ENCODE measurements around the gene KCTD6.

The KCTD6 gene

DNA sequence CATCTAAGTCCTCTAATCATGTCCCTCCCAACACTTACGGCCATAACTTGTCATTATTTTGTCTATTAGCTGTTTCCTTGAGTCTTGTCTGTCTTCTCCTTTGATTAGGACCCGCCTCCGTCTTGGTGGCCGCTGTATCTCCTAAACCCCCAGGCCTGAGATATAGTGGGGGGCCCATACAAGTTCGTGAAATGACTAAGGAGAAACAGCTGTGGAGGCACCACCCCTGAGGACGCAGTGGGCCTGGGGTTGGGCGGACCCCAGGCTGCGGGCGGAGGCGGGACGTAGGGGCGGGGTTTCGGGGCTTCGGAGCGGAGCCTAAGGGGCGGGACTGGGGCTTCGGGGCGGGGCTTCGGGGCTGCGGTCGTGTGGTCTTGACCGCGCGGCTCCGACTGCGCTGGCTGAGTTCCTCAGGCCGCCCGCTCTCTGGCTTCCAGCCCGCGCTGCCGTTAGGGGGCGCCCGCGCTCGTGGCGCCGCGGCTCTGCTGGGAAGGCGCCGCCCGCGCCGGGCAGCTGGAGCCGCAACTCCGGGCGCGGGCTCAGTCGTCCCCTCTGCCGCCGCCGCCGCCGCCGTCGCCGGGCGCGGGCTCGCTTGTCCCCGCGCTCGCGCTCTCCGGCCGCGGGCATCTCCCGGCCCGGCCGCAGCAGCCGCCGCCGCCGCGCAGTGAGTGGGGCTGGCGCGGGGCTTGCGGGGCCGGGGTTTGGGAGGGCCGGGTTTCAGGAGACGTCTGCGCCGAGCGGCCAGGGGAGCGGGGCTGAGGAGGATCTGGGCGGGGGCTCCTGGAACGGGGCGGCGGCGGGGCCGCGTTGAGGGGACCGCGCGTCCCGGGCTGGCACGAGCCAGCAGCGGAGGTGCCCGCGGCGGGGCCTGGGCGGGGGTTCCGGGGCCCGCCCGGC is at the start of gene KCTD6:
KCTD6 (plus strand) TSS at position 591 of the 897 bp plus-strand sequence. CDS start 6,660 bp downstream, outside the sequence.
- FAIRE-seq = no peak

DNA sequence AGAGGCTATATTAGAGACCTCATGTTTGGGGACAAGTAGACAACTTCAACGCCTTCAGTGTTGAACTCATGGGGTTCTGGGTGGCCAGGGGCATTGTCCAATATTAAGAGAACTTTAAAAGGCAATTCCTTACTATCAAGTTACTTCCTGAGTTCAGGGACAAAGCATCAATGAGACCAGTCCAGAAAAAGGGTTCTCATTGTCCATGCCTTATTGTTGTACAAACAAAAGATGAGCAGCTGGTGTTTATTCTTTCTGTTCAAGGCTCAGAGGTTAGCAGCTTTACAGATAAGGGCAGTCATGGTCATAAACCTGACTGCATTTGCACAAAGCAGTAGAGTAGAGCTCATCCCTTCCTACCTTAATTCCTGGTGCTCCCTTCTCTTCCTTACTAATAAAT is 39.7 kb upstream of the KCTD6 start:
- no peak for FAIRE-seq

DNA sequence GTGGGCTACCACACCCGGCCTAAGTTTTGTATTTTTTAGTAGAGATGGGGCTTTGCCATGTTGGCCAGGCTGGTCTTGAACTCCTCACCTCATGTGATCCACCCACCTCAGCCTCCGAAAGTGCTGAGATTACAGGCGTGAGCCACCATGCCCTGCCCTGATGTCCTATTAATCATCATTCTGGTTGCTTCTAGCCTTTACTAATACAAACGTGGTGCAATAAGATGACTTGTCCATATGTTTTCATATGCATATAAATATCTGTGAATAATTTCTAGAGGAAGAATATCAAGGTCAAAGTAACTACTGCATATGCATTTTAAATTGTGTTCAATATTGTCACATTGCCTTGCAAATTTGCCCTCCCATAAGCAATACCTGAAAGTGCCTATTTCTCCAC is 32.7 kb upstream of the KCTD6 start:
- no peak for FAIRE-seq

DNA sequence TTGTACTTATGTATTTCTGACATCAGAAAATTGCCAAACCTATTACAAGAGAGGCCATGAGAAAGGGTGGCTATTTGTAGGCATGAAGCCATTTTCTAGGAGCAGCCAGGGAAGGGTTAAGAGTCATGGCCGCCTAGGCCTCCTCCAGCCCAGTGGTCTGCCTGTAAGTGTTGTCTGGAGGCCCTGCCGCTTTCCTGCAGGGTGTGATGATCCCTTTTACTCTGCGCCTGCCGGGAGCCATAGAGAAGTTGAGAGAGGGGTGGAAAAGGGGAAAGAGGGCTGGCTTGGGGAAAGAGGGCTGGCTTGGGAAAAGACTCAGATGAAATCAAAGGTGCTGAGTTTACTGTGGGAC is 29.1 kb upstream of the KCTD6 start:
- no peak for FAIRE-seq

DNA sequence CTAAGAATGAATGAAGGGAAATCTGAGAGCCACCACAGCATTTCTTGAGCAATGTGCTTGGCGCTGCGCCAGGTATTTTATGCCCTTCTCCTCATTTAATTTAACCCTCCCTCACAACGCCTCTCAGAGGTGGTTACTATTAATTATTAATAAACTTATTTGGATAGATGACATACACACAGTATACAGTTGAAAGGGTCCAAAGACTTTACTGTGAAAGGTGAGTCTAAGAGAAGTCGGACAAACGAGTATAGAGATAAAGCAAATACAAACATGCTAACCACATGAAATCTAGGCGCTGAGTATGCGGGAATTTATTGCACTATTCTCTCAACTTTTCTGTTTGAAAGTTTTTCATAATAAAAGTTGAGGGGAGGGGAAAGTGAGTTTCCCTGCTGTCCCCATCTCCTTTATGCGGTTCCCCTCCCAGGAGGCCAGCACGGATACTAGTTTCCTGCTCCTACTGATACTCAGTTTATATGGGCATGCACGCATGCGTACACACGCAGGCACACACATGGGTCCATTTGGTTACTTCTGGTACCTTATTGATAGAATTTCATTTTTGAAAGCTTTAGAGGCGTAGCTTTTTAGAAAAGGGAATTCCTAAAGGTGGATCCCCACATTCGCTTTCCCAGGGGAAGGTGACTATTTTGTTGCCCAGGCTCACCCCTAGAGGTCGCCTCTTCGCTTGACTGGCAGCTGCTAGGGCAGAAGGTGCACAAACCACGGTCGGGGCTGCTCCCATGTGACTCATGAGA is 28.5 kb upstream of the KCTD6 start:
- FAIRE-seq = no peak

DNA sequence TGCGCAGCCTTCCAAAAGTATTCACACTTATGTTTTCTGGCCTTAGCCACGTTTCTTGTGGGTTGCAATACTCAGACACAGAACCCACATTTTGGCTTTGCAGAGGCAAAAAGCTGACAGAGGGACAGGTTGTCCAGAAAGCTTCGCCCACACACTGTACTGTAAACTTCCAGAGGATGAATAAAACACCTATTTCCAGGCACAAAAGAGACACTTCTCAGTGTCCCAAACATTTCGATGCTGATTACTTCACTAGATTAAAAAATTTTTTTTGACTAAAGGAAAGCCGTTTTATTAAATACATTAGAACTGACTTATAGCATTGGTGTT is 28.0 kb upstream of the KCTD6 start:
- FAIRE-seq = no peak

DNA sequence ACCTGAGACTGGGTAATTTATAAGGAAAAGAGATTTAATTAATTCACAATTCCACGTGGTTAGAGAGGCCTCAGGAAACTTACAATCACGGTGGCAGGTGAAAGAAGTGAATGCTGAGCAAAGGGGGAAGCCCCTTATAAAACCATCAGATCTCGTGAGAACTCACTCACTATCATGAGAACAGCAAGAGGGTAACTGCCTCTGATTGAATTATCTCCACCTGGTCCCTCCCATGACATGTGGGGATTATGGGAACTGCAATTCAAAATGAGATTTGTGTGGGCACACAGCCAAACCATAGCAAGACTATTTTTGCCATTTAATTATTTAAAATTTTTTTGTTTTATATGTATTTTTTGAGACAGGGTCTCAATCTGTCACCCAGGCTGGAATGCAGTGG is 27.0 kb upstream of the KCTD6 start:
- FAIRE-seq = no peak

DNA sequence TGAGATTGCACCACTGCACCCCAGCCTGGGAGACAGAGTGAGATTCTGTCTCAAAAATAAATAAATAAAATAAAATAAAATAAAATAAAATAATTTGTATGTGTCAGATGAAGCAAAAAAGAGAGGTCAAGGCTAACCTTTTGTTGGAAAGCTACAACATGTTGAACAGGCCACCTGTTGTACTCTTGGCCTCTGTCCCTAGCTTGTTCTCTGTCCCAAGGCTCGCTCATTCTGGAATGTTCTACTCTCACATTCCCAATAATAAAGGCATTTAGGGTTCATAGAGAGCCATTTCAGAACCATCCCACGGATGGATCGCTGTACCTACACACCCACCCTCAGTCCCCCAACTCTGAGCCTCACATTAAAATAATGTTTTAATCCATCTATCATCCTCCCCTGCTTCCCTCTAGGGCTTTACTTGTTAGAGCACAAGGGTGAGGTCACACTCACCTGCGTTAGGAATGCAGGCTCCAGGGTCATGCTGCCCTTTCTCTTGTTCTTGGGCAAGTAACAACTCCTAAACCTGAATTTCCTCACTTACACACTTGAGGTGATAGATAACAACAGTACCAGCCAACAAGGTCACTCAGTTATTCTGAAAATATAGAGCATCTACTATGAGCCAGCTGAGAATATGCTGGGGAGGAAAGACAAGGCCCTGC is 24.9 kb upstream of the KCTD6 start:
- no peak for FAIRE-seq

DNA sequence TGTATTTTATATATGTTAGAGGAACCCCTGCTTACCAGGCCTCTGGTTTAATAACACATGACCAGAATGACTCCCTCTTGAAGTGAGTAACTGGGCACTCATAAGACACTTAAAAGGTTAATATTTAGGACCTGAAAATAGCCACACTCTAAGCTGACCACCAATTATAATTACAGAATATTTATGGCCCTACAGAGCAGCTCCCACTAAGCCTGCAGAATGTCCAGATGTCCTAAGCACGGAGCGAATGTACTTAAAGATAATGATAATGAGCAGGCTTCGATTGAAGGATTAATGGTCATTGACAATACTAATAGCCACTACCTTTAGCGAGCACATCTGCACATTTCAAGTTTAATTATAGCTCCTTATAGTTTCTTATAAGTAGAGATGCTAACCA is 22.8 kb upstream of the KCTD6 start:
- FAIRE-seq = no peak

DNA sequence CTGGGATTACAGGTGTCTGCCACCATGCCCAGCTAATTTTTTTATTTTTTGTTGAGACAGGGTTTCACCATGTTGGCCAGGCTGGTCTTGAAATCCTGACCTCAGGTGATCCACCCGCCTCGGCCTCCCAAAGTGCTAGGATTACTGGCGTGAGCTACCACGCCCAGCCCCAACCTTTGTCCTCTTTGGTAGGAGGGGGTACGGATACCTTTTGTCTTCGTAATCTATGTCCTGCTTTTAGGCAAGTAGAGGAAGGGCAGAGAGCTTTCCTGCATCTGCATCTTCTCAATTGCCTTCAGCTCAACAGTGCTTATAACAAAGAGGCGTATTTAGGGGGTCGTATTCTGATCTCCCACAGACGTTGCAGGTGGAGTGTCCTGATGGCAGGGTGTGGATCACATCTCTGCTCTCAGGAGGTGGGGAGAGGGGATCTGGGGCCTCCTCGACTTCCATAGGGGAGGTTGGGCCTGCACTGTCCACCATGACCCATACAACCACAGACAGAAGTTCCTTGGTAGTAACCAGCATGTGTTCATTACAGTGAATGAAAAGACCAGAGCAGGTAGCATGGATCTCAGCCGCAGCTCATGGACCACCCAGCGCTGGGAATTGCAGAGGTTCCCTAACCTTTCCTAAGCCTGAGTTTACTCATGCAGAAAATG is 21.4 kb upstream of the KCTD6 start:
- FAIRE-seq = no peak

DNA sequence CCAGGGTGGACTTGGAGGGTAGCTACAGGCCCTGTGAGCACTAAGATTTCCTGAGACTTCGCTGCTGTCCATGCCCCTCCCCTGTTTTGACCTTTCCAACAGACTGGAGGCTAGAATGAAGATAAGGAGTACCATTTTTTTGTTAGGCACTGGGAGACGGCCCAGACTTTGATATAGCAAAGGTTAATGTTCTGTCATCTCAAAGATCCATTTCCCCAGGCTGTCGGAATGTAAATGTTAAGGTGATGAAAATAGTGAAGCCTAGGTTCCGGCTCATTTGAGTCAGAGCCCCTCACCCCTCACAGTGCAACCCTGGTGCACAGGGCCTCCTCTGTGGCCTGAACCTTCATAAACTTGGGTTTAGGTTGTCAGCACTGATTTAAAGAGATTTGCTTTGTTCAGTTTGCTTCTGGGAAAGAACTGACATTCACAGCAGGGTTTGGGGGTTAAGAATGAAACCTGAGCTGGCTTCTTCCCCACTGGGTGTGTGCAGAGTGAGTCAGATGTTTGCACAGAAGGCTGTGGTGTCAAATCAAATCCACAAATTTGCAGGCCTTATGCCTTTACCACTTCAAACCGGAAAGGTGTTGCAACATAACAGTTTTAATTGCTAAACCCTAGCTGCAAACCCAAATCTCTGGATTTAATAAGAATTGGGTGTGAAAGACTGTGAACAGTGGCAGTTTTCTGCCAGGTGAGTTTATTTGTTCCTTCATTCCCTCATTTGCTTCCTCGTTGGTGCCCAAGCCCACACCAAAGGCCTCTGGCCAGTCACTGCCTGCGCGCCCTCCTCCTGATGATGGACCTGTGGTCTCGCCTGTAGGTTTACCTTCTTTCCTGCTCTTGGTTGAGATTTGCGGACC is 20.6 kb upstream of the KCTD6 start:
- FAIRE-seq = no peak

DNA sequence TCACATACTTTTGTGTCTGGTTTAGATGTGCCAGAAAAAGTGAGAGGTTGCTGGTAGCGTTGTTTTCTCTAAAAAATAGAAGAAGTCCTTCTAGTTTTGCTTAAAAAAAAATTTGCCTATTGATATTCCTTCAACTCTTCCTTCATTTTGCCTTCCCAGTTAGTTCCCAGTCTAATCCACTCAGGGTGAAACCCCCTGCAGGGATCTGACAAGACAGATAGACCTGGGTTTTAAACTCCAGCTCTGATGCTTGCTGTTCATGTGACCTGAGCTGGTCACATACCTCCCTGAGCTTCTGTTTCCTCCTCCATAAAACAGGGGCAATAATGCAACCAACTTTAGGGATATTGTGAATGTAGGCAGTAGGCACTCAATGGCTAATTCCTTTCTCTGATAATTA is 18.6 kb upstream of the KCTD6 start:
- no peak for FAIRE-seq

DNA sequence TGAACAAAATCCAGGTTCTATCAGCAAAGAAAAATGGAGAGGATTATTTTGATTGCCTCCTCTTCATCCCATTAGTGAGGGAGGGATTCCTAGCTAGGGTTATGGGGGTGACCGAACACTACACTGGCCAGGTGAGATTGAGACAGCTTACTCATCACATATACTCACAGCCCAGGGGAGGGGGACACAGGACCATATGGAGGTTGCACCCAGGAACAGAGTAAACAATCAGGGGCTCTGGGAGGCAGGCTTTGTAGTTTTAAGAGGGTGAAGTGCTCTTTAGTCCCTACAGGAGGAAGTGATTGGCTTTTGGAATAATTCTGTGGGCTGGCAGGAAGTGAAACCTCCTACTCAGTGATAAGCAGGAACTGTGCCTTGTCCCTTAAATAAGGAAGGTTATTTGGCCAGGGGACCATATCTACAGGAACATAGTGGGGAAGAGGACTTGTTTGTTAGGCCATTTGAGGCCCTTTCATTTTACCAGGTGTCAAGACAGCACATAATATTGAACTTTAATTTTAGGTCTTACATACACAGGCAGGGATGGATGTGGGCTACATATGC is 17.5 kb upstream of the KCTD6 start:
- no peak for FAIRE-seq

DNA sequence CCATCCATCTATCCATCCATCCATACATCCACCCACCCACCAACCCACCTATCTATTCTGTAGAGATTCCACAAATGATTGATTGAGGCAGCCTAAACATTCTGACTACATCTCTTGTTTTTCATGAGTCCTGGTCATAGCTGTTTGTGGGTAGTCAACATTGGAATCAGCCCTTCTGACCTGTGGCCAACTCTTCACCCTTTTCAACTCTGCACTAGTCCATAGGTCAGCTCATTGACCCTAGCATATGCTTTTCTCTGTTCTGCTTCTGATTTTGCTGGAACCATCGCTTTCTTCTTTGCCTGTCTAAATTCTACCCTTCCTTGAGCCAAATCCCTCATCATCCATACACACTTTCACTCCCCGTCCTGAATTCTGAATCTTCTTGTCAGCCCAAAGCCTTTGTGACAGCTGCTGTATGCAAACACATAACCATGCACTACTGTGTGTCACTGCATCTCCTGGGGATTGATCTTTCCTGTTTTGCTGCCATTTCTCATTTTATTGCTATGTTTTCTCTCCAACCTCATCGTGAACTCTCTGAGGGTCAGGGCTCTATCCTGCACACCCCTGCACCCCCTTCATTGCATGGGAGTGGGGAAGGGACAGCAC is 16.8 kb upstream of the KCTD6 start:
- FAIRE-seq = no peak

DNA sequence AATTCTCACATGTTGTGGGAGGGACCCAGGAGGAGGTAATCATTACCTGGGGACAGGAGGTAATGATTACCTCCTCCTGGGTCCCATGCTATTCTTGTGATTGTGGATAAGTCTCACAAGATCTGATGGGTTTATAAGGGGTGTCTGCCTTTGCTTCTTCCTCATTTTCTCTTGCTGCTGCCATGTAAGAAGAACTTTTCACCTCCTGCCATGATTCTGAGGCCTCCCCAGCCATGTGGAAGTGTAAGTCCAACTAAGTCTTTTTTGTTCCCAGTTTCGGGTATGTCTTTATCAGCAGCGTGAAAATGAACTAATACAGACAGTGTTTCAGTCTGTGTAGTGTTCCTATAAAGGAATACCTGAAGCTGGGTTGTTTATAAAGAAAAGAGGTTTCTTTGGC is 13.1 kb upstream of the KCTD6 start:
- no peak for FAIRE-seq

DNA sequence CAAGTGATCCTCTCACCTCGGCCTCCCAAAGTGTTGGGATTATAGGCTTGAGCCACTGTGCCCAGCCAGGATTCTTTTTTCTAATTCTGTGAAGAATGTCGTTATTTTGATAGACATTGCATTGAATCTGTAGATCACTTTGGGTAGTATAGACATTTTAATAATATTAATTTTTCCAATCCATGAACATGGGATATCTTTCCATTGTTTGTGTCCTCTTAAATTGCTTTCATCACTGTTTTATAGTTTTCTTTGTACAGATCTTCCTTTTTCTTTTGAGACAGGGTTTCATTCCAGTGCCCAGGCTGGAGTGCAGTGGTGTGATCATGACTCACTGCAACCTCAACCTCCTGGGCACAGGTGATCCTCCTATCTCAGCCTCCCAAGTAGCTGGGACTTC is 11.6 kb upstream of the KCTD6 start:
- FAIRE-seq = no peak

DNA sequence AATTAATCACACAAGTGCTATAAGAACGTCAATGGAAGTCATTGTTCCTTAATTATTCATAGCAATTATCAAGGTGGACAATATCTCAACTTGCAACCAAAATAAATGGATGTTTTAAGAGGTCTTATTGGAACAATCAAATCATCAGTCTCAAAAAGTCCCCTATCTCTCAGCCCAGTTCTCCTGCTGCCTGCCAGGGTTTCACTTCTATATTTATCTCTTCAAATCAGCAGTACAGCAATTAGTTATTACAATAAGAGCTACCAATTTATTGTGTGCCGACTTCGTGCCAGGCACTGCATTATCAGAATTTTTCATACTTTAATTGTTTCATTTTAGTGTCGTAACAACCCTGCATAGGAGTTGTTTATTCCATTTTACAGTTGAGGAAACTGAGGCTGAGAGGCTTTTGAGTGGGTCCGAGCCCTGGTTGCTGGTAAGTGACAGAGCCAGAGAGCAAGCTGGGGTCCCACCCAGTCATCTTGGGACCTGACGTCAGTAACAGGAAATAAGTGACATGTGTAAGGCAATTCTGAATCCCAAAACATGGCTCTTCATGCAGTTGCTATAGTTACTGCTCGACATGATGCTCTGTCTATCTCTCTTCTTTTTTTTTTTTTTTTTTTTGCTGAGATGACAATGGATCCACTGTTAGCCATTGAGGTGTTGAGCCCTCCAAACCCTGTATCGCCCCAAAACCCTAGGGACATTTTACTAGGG is 8.8 kb upstream of the KCTD6 start:
- no peak for FAIRE-seq

DNA sequence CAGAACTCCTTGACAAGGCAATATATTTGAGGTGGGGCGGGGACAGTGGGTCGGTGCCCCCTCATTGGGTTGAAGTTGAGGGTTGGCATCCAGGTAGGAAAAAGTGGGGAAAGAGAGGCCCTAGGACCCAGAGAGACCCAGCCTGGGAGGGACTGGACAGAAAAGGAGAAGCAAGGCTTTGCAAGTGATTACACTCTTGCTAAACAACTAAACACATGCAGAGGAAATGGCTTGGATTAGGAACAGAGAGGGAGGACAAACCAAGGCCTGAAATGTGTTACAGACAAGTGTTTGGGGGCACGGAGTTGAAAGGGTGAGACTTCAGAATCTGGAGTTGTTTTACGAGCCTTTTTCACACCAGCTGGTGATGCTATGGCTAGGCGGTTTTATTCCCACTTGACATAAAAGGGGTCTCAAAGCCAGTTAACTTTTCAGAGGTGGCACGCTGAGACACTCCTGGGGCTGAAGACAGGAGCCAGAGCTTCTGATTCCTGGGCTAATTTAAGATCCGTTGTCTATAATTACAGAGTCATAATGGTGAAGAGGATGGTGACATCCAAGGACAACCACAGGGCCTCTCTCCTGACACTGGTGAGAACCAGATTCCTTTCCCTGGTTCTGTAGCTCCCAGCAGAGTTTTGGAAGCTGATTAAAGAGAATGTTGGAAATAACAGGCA is 7.7 kb upstream of the KCTD6 start:
- FAIRE-seq = no peak

DNA sequence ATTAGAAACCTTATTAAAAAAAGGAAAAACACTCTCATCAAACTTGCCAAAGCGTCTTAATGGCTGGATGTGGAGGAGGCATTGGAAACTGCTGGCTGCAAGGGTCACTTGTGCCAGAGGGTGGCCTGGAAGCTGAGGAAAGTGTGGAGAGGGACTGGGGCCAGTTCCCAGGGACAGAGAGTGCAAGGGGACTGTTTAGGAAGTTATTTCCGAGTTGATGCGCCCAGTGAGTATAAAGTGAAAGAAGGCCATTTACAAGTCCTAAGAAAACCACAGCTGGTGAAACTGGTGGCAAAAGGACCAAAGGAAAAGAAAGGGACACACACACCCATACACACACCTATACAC is 7.2 kb upstream of the KCTD6 start:
- FAIRE-seq = no peak

DNA sequence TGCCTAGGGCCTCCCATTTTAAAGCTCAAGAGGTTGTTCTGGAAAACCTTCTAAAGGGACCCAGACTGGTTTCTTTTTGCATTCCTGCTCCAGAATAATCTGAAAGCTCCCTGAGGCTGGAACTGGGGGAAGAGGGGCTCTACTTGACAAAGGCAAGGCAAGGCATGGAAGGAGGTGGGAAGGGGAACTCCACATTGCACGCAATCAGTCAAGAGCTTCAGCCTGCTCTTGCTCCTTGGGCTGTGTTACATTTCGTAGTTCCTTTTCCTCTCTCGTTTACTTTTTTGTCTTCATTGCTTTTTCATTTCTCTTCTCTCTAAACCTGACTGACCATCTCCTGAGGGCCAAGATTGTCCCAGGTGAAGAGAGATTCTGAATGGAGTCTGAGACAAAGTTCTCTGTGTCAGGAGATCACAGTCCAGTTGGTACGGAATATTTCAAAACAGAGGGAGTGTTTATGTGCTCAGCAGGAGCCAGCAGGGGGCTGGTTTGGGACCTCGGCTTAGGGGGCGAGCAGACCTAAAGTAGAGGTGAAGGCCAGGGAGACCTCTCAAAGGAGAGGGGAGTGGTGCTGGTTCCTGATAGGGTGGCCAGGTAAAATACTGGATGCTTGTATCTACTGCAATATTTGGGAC is 6.0 kb upstream of the KCTD6 start:
- FAIRE-seq = no peak

All from A204.1 (cell line).